GM11168 (cell line): Measurements from ENCODE around the gene TAL2.

Source experiments
- in situ Hi-C: fragments of 300-500 bp; cut with MboI; formaldehyde crosslinking; loops from one replicate; pipeline ENCODE4 v1.12.0; 2022; ENCODE audit warnings: low sequenced_read_pairs; ENCODE audit not compliant: unreplicated experiment

Gene TAL2

DNA sequence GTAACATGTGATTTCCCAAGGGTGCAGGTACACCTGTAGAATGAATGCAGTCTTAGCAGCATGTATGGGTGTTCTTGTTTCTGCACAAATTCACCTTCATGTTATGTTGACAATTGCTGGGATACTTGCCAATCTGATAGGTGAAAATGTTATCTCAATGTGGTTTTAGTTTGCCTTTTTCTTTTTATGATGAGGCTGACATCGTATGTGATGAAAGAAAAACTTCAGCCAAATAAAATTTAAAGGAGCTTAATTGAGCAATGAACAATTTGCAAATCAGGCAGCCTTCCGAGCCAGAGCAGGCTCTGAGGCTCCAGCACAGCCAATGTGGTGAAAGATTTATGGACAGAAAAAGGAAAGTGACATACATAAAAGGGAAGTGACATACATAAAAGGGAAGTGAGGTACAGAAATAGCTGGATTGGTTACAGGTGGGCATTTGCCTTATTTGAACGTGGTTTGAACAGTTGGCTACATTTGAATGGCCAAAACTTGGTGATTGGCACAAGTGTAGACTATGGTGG, 10.5 kb downstream of the TAL2 start:
- in situ Hi-C loops = no loop called here

DNA sequence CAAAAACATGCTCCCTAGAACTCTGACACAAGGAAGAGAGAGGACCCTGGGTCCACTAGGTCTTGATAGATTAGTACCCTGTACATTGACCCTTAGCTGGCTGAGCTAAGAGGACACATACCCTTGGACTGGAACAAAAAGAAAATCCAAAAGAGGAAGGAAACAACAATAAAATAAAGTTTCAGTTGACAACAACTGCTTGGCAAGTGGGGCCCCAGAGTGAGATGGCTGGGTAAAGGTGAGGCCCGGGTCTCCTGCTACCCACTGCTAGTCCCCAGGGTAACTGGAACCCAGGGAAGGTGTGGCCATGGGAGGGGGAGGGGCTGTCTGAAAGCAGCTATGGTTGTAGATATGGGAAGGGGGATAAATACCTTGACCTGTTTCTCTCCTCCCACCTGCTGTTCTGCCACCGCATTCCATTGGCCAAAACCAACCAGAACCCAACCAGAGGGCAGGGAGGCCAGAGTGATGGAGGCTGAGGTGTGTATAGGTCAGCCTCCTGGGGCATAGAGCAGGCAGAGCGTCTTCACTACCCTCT, 11.7 kb downstream of the TAL2 start:
- in situ Hi-C loops = no loop called here

DNA sequence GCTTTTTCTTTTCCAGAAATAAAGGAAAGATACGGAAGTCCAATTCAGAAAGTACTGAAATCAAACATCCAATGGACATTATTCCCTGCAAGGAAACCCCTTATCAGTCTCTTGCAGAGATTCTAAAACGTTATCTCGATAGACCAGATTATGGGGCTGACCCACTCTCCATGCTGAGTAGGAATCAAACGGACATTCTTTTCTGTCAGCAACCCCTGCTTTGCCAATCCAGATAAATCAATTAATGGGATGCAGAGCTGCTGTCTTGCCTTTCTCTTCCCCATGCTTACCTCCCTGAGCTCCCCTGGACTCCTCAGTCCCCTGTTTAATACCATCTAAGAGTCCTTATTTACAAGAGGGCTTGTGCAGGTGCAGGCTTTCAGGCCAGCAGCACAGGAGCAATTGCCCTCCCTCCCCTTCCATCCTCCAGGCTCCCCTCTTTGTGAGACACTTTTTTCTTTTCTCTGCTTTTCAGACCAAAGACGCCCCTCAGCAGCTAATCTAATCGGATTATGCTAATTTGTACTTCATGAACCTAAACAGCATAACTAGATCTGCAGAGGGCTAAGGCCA, 14.2 kb downstream of the TAL2 start:
- in situ Hi-C loops = no loop called here

DNA sequence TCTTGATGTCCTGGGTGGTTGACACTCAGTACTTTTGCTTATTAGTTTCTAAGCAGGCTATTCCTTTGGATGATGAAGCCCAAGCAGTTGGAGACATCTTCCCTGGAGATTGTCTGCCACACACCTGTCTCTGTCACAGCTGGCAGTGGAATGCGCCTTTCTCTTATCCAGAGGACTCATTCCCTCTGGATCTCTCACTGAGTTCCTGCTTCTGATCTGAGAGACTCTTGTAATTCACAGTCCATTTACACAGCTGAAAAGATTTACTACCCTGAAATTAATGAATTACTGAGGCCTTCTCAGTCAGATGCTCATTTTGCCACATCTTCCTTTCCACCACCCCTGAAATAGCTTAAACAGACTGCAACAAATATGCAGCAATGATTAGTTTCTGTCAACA, 15.9 kb downstream of the TAL2 start:
- in situ Hi-C loops = no loop called here

DNA sequence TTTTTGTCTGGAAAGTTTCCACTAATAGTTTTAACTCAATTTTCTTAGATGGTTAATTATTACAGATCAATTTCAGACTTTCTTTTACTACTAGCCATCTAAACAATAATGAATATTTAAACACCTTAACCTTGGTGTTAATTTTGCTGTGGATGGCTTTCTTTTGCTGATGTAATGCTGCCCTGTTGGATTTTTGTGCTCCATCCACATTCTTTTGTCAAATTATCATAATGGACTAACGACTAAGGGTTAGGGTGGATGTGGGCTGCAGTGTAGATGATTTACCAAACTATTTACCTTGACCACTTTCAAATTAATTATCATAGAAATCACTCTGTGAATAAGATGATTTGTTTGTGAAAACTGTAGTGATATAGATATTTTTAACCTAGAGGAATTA, 16.5 kb downstream of the TAL2 start:
- in situ Hi-C loops = no loop called here

DNA sequence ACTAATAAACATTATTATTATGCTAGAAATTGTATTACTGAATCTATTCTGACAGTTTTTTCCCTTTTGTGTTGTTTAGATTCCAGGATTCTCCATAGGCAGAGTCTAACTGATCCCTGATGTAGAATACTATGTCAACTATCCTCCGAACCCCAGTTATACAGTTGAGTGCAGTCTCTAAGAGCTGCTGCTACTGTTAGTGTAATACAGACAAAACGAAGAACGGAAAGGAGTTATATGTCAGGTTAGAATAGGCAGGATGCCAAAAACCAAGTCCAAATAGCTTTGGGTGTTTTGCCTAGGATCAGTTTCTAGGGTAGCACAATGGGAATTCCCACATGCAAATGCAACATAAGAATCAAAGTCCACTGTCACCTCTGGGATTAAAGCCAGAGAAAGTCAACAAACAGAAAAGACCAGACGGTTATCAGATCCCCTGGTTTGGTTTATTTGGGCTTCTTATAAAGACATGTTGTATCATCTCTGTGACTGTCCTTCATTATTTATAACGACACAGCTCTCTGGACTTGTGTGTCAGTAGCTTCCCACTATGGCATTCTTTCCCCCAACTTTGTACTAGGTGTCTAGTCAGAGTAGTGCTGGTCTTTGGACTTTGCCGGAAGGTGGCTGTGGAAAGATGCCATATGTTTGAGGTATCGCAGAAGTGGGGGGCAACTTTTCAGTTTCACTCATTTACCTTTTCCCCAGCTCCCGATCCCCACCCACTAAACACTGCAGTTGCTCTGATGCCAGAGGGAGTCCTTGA, 17.2 kb downstream of the TAL2 start:
- in situ Hi-C loops = no loop called here

DNA sequence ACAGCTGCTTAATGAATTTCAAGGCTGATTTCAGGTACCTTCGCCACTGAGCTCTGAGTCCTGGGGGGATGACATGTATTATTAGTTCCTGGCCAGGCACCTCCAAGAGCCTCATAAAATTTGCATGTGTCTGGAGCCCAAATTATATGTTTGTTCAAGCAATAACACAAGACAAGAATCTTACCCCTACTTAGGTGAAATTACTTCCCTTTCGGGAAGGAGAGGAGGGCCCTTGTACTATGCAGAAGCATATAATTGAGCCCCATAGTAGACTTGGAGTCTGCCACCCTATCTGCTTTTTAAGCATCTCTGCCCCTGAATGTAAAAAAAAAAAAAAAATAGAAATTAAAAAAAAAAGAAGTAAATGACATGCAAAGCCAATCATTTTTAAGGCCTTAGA, 19.1 kb downstream of the TAL2 start:
- in situ Hi-C loops = no loop called here

DNA sequence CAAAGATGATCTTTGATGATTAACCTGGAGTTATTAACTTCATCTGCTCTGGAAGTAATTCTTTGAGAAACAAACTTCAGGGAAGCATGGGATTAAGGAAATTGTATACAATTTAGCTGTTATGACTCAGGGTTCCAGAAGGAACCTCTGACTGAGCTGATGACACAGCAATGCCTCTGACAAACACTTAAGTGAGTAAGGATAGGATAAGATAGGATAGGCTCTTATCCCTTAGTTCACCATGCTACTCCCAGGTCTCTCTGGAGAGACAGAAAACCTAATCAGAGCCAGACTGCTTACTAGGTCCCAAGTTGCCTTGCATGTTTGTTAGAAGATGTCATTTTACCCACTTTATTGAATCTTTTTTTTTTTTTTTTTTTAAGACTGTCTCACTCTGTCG, 19.5 kb downstream of the TAL2 start:
- in situ Hi-C loops = no loop called here

DNA sequence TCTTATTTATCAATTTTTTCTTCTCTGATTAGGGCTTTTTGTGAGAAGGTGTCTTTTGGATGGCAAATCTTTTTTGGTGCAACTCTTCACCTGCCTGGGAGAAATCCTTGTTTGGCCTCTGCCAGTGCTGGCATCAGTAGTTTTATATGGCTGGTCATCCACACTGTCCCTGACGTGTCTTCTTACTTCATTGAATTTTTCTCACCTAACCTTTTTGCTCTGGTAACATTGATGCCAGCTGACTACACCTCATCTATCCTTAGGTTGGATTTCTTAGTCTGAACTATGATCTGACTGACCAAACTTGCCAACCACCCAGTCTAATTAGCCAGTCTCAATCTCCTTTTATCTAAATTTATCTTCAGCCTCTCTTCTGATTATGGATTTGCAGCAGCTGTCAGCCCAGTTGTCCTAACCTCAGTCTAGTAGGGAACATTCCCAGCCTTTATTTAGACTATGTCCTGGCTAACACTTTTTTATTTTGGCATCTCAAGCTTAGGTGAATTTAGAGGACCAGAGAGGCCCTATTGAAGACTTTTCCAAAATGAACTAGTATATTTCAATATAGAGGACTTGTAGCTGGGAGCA, 21.5 kb downstream of the TAL2 start:
- in situ Hi-C loops = no loop called here

DNA sequence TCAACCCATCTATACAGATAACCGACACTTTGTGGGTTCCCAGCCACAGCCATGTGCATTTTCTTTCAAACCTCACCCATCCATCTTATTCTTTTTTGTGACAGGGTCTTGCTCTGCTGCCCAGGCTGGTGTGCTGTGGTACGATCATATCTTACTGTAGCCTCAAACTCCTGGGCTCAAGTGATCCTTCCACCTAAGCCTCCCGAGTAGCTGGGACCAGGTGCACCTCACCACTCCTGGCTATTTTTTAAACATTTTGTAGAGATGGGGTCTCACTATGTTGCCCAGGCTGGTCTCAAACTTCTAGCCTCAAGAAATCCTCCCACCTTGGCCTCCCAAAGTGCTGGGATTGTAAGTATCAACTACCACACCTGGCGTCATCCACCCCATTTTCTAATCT, 24.7 kb downstream of the TAL2 start:
- in situ Hi-C loops = no loop called here

DNA sequence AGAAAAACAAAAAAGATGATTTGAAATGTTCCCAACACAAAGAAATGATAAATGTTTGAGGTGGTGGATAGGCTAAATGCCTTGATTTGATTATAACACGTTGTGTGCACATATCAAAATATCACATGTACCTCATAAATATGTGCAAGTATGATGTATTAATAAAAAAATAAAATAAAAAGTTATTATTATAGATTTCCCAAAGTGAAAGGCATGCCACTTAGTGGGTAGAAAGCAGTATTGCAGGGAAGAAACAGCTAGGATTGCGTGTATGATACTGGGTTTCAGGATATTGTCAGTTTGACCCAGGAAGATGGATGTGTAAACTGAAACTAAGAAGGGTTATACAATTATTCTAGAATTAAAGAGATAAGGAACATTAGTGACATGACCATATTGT, 28.5 kb downstream of the TAL2 start:
- in situ Hi-C loops = no loop called here

DNA sequence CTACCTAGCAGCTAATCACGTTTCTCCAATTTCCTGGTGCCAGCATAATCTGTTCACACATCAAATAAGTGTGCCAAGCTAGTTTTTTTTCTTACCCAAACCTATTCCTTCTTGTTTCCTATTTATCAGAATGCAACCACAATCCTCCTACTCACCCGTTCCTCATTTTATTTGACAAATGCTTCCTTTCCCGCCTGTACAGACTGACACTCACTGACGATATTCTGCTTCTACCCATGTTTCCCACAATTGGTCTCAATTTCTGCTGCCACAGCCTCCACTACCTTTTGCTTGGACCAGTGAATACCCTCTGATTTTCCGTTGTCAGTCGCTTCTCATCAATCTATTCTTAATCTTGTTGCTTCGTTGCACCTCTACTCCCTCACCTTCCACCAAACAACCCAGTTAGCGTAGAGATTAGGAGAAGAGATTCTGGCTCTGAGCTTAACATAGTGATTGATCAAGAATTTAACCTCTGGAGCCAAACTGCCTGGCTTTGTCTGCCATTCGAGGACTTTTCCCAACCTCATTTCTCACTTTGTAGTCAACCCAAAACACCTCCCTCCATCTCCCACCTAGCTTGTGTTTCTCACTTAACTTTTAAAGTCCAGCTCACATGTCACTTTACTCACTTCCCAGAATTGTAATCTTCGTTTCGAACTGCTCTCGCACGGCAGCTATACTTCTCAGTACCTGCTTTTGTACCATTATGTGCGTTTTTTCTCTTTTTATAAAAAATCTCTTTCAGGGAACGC, 31.4 kb downstream of the TAL2 start:
- in situ Hi-C loops = no loop called here

DNA sequence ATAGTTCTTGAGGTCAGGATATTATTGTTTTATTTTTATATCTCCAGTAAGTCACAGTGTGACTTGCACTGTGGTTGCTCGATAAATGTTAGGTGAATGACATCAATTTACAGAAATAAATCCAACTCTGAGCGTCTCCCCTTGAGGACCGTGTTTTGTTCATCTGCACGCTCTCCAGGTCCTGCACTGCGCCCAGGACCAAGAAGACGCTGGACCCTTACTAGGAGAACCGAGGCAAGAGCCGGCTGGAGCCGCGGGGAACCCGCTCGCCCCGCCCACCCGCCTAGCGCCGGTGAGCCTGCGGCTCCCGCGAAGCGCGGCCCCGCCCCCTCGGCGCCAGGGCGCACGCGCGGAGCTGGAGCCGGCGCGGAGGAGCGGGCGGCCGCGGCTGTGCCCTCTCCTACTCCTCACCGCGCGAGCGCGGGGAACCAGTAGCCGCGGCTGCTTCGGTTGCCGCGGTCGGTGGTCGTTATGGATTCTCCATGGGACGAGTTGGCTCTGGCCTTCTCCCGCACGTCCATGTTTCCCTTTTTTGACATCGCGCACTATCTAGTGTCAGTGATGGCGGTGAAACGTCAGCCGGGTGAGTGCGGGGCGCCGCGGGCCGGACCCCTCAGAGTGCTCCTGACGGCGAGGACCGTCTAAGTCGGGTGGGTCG, 32.1 kb downstream of the TAL2 start, which contains the start of gene TMEM38B:
Gene TMEM38B, plus strand, starts transcription at position 352 of the 658 bp plus-strand sequence. Its CDS starts 120 bp downstream, at position 472.
- in situ Hi-C loops = no loop called here

DNA sequence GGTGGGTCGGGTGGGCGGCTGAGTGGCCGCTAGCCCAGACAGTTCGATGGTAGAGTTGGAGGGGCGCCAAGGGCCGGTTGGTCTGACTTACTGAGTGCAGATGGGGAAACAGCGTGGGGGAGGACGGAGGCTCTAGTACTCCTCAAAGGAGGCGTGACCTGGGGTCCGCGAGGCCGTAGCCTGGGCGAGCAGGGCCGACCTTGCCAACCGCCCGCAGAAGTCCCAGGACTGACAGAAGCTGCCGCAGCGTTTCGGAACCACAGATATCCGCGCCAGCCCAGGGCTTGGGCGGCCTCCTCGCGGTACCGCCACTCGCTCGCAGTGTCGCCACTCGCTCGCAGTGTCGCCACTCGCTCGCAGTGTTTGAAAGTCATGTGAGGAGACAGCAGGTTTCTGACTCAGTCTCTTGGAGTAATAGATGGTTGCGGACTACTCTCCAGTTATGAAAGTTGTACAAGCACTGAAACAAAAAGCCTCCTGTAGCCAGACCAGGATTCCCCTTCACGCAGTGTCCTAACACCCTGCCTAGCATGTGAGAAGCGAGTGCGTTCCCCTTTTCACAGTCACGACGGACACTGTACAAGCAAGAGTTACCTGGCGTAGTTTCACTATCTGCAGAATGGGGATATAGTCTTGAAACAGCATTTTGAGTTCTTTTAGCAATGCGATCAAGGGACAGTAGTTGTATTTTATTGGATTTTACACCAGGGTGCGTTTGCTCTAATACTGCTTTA, 32.8 kb downstream of the TAL2 start:
- in situ Hi-C loops = no loop called here

DNA sequence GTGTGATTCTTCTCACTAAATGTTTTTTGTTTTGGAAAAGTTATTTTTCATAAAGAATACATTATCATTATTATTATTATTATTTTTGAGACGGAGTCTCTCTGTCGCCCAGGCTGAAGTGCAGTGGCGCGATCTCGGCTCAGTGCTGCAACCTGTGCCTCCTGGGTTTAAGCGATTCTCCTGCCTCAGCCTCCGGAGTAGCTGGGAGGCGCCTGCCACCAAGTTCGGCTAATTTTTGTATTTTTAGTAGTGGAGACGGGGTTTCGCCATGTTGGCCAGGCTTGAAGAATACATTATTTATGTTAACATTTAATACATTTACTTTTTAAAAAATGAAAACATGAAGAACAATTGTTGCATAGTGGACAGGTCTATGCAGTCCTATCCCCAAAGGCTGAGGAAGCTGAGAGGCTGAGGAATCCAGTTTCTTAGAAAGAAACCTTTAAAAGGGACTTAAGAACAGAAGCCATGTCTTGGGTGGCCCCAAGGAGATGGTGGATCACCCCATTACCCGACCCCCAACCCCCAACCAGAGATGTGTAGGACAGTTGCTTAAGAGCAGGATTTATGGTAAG, 34.0 kb downstream of the TAL2 start:
- in situ Hi-C loops = no loop called here

DNA sequence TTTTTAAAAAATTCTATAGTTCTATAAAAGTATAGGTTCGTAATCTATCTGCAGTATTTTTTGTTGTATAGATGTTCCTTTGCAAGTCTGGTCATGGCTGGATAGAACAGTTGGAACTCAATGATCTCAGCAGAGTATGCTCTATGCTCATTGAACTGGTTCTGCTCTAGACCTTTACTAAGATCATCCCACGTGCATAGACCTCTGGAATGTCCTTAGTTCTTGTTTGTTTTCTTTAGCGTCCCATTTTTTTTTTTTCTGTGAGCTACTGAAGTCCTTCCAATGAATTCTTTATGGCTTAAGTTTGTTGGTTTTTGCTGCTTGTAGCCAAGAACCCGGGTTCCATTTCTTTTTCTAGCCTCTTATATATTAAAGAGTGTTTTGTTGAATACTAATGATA, 35.6 kb downstream of the TAL2 start:
- in situ Hi-C loops = no loop called here

DNA sequence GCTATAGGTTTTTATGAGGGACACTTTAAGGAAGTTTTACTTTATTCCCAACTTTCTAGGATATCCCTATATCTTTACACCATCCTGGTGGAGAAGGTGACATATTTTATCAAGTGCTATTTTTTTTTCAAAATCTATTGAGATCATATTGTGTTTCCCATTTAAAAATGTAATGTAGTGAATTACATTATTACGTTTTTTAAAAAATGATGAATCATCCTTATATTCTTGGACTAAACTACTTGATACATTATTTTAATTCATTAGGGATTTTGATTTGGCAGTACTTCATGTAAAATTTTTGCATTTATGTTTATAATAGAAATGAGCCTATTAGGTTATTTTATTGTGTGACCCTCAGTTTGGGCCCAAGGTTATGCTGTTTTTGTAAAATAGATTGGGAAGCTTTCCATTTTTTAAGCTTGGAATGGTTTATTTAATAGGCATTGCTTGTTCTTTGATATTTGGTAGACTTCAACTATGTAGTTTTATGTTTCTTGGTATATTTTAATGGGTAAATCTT, 36.2 kb downstream of the TAL2 start:
- in situ Hi-C loops = no loop called here

DNA sequence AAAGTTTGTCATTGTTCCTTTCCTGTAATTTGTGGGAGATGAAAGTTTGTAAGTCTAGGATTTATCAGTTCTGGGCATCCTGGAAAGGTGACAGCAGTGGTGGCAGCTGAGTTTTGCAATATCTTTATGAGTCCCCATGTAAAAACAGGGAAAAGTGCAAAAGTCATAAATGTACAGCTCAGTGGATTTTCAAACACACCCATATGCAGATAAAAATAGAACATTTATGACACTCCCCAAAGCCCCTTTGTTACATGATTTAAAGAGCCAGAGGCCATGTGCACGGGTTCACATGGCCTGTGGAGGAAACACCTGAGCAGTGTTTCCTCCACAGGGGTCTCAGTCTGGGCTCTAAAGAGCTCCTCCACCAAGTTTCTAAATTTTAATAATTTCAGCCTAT, 38.4 kb downstream of the TAL2 start:
- in situ Hi-C loops = loop anchor here (25.0 kb wide), 2 partner anchors 88 to 263 kb away; partner anchors contain the start of gene FSD1L

DNA sequence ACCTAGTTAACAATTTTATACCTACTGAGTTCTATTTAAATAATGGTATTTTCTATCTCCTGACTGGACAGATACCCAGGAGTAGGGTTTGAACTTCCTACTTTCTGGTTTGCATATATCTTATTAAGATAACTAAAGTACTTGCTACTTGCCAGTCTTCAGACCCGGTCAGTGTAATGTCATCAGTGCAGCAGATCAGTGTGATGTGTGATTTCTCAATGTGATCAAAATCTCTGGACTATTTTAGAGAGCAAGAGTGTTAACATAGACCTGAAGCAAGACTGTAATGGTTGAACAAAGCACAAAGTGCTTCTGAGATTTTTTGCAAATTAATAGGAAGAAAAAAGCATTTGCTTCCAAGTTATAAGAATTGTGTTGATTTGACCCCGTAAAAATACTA, 38.9 kb downstream of the TAL2 start:
- in situ Hi-C loops = loop anchor here (25.0 kb wide), 2 partner anchors 89 to 264 kb away; partner anchors contain the start of gene FSD1L
